ENCODE data around the gene MBD3L1.

Gene MBD3L1

GRCh38 chr19:8881512-8881911, 49.3 kb downstream of the MBD3L1 start:
- no peak for DNase-seq

DNA sequence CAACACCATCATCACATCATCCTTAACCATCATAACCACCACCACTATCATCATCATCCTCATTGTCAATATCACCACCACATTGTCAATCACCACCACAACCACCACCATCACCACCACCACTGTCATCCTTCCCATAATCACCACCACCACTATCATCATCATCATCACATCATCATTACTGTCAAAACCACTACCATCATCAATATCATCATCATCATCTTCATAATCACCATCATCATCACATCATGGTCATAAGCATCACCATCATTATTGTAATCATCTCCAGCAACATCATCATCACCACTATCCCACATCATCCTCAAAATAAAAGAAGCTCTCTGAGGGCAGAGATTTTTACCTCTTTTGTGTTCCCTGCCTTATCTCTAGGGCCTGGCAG, 52.2 kb downstream of the MBD3L1 start:
- no peak for DNase-seq

DNA sequence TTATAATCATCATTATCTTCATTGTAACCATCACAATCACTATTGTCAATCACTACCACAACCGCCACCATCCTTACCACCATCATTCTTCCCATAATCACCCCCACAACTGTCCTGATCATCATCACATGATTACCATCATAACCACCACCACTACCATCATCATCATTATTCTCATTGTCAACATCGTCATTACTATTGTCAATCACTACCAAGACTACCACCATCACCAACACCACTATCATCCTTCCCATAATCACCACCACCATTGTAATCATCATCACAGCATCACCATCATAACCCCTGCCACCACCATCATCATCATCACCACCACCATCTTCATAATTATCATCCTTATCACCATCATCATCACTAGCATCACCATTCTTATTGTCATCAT, 55.2 kb downstream of the MBD3L1 start:
- DNase-seq = no peak

DNA sequence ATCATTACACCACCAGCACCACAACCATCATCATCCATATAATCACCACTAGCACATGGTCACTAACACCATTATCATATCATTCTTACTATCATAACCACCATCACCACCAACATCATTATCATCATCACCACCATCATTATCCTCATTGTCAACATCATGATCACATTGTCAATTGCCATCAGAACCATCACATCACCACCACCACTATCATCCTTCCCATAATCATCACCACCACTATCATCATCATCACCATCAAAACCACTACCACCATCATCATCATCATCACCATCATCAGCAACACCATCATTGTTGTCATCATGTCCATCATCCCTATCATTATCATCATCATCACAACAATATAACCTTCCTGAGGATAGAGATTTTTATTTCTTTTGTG, 58.1 kb downstream of the MBD3L1 start:
- DNase-seq = no peak

Data from NCI-H2171 (cell line).